ENCODE data around the gene AQP1.

Gene AQP1

GRCh38 chr7:30922596-30922995 lies 10.9 kb downstream of the AQP1 start:
- DNase-seq = no peak

- DNase-seq = no peak
Measured at GRCh38 chr7:30923009-30923773, 11.5 kb downstream of the AQP1 start.

GRCh38 chr7:30923774-30924413 lies 12.2 kb downstream of the AQP1 start:
- no peak for DNase-seq

GRCh38 chr7:30924624-30925023 lies 13.0 kb downstream of the AQP1 start:
- DNase-seq = no peak

- DNase-seq = no peak
Measured at GRCh38 chr7:30925117-30925516, 13.5 kb downstream of the AQP1 start.

GRCh38 chr7:30925913-30926312 lies 14.3 kb downstream of the AQP1 start:
- DNase-seq = no peak

- no peak for DNase-seq
Measured at GRCh38 chr7:30926313-30926712, 14.7 kb downstream of the AQP1 start.

- DNase-seq = no peak
Measured at GRCh38 chr7:30927040-30927439, 15.4 kb downstream of the AQP1 start.

GRCh38 chr7:30927559-30927958 lies 15.9 kb downstream of the AQP1 start:
- no peak for DNase-seq

GRCh38 chr7:30928254-30928872 lies 16.7 kb downstream of the AQP1 start:
- no peak for DNase-seq

GRCh38 chr7:30929686-30930085 lies 18.0 kb downstream of the AQP1 start:
- no peak for DNase-seq

- no peak for DNase-seq
Measured at GRCh38 chr7:30930621-30931020, 19.0 kb downstream of the AQP1 start.

GRCh38 chr7:30931161-30931928 lies 19.7 kb downstream of the AQP1 start:
- DNase-seq = no peak

- DNase-seq = no peak
Measured at GRCh38 chr7:30931929-30932540, 20.4 kb downstream of the AQP1 start.

- DNase-seq = no peak
Measured at GRCh38 chr7:30932562-30932961, 20.9 kb downstream of the AQP1 start.

- DNase-seq = no peak
Measured at GRCh38 chr7:30933124-30933974, 21.7 kb downstream of the AQP1 start.

GRCh38 chr7:30934225-30934624 lies 22.6 kb downstream of the AQP1 start:
- DNase-seq = no peak

GRCh38 chr7:30934732-30935568 lies 23.3 kb downstream of the AQP1 start:
- DNase-seq = no peak

- no peak for DNase-seq
Measured at GRCh38 chr7:30935569-30935877, 23.9 kb downstream of the AQP1 start.

GRCh38 chr7:30936650-30937245 lies 25.1 kb downstream of the AQP1 start:
- no peak for DNase-seq

GRCh38 chr7:30937416-30937815 lies 25.8 kb downstream of the AQP1 start:
- no peak for DNase-seq

All from activated CD4-positive, CD25-positive, alpha-beta regulatory T cell (primary cell).